Brain microvascular endothelial cell (primary cell): ENCODE data around the gene CAPZA2.

Source experiments
- DNase-seq: peaks from one replicate; pipeline ENCODE4 v3.0.0-alpha.2; 2020
- H3K27ac ChIP-seq: fragments of 250-450 bp; sonication (Bioruptor Pico); 2 replicates; pipeline ENCODE4 v1.5.1; 2020; ENCODE audit warnings: mild to moderate bottlenecking, moderate library complexity
- H3K27me3 ChIP-seq: fragments of 250-450 bp; sonication (Bioruptor Pico); replicated peaks from 2 replicates; pipeline ENCODE4 v1.5.1; 2020; ENCODE audit warnings: mild to moderate bottlenecking
- H3K36me3 ChIP-seq: fragments of 250-450 bp; sonication (Bioruptor Pico); replicated peaks from 2 replicates; pipeline ENCODE4 v1.5.1; 2020; ENCODE audit warnings: mild to moderate bottlenecking
- H3K4me3 ChIP-seq: 2 replicates; pipeline ENCODE4 v1.5.1; 2011; ENCODE audit warnings: low read depth, mild to moderate bottlenecking, control low read depth, low read length, moderate library complexity
- CTCF ChIP-seq: IDR thresholded peaks from 2 replicates; pipeline ENCODE4 v1.5.1; 2011; ENCODE audit warnings: low read depth, mild to moderate bottlenecking, moderate library complexity, low read length, control low read depth, inconsistent platforms; ENCODE audit errors: missing control alignments
- in situ Hi-C: cut with HindIII; loops from 2 replicates; pipeline ENCODE4 v1.10.0; 2017; ENCODE audit warnings: low sequenced_read_pairs, low pct_ligation_motif_present

Gene CAPZA2

GRCh38 chr7:116828281-116828680, 34.1 kb upstream of the CAPZA2 start:
- Histone ChIP-seq H3K27me3 (no peaks in the 10 kb centered on the region), H3K4me3 (no peak overlapping the region), H3K27ac (no peak overlapping the region), H3K36me3 (no peaks in the 10 kb centered on the region)
- peak; percentile 2 for TF ChIP-seq CTCF
- in situ Hi-C loops: no loop called here
- no peak for DNase-seq

GRCh38 chr7:116829041-116829440, 33.3 kb upstream of the CAPZA2 start:
- TF ChIP-seq CTCF: no peak
- no peak for DNase-seq
- no peaks in the 10 kb centered on the region for H3K27me3 ChIP-seq
- H3K27ac ChIP-seq: no peak overlapping the region
- H3K36me3 ChIP-seq: no peaks in the 10 kb centered on the region
- H3K4me3 ChIP-seq: no peak overlapping the region
- in situ Hi-C loops: no loop called here

- in situ Hi-C loops: no loop called here
- Histone ChIP-seq H3K36me3 (no peaks in the 10 kb centered on the region), H3K27me3 (no peaks in the 10 kb centered on the region), H3K4me3 (no peak overlapping the region), H3K27ac (no peak overlapping the region)
- no peak for TF ChIP-seq CTCF
- DNase-seq: no peak
Observed at GRCh38 chr7:116829493-116829892, 32.9 kb upstream of the CAPZA2 start.

- DNase-seq: no peak
- TF ChIP-seq CTCF: no peak
- H3K27me3 ChIP-seq: no peaks in the 10 kb centered on the region
- no peaks in the 10 kb centered on the region for H3K36me3 ChIP-seq
- no peak overlapping the region for H3K4me3 ChIP-seq
- H3K27ac ChIP-seq: no peak overlapping the region
- in situ Hi-C loops: no loop called here
Observed at GRCh38 chr7:116832692-116833091, 29.7 kb upstream of the CAPZA2 start.

- H3K4me3 ChIP-seq: no peak overlapping the region
- DNase-seq: peak; percentile 38
- no peak for TF ChIP-seq CTCF
- no peak overlapping the region for H3K27ac ChIP-seq
- in situ Hi-C loops: no loop called here
- H3K36me3 ChIP-seq: no peaks in the 10 kb centered on the region
- H3K27me3 ChIP-seq: no peaks in the 10 kb centered on the region
Observed at GRCh38 chr7:116834815-116835504, 27.4 kb upstream of the CAPZA2 start.

GRCh38 chr7:116836048-116836447, 26.3 kb upstream of the CAPZA2 start:
- DNase-seq: no peak
- in situ Hi-C loops: no loop called here

More at GRCh38 chr7:116836048-116836447, 26.3 kb upstream of the CAPZA2 start:
- Histone ChIP-seq H3K4me3 (no peak overlapping the region), H3K27ac (no peak overlapping the region), H3K27me3 (no peaks in the 10 kb centered on the region), H3K36me3 (no peaks in the 10 kb centered on the region)
- TF ChIP-seq CTCF: no peak
